CD4-positive, alpha-beta T cell (primary cell): ENCODE results near the gene KIF26A. TPM values are rescaled to one million over a fixed set of nuclear protein-coding genes. Genes with fewer than 3 reads are reported as not detected.

ENCODE experiments used
- ATAC-seq: fragments of 200-7000 bp; cut with Tn5 transposase; one replicate; pipeline ENCODE4 v1.10.0; 2022; ENCODE audit warnings: mild to moderate bottlenecking; ENCODE audit not compliant: poor library complexity
- CTCF ChIA-PET: fragments of 350-600 bp; sonication (Branson Sonifier 250); formaldehyde crosslinking; loops from one replicate; lab custom pipeline; 2021; ENCODE audit warnings: antibody characterized with exemption, inconsistent platforms; lab: Charles Lee
- POLR2A ChIA-PET: fragments of 350-600 bp; sonication (Branson Sonifier 250); formaldehyde crosslinking; loops from one replicate; lab custom pipeline; 2021; ENCODE audit warnings: antibody characterized with exemption, inconsistent platforms; lab: Charles Lee
- DNase-seq, 14 experiments: peaks; one replicate each; pipeline ENCODE4 v3.0.0-alpha.2; 2013 to 2020; ENCODE audit warnings: mixed read lengths in 2 of 14
- H3K27ac ChIP-seq, 2 donors: one replicate each; pipeline versions ENCODE4 v1.5.1 to v1.7.0; 2013; ENCODE audit warnings: low read length in 2 of 2, low read depth in 1 of 2, mild to moderate bottlenecking in 1 of 2
- H3K27me3 ChIP-seq, 2 experiments: 1 replicate in 1 of 2; 2 replicates in 1 of 2; pipeline versions ENCODE4 v1.6.1 to v1.7.0; 2013; ENCODE audit warnings: low read length in 2 of 2, control low read depth in 1 of 2, mild to moderate bottlenecking in 1 of 2, moderate library complexity in 1 of 2; ENCODE audit not compliant: insufficient read depth in 2 of 2, control insufficient read depth in 1 of 2
- H3K36me3 ChIP-seq: one replicate; pipeline ENCODE4 v1.6.1; 2013; ENCODE audit warnings: low read length, control low read depth; ENCODE audit not compliant: insufficient read depth
- H3K4me1 ChIP-seq: one replicate; pipeline ENCODE4 v1.6.1; 2013; ENCODE audit warnings: low read length, control low read depth; ENCODE audit not compliant: insufficient read depth
- H3K4me3 ChIP-seq: one replicate; pipeline ENCODE4 v1.5.1; 2013; ENCODE audit warnings: mild to moderate bottlenecking, low read length, moderate library complexity
- H3K9me3 ChIP-seq, 2 experiments: 1 replicate in 1 of 2; 2 replicates in 1 of 2; pipeline versions ENCODE4 v1.6.1 to v1.7.0; 2013; ENCODE audit warnings: low read length in 2 of 2, mild to moderate bottlenecking in 2 of 2, control low read depth in 1 of 2, moderate library complexity in 1 of 2; ENCODE audit not compliant: control insufficient read depth in 1 of 2, insufficient read depth in 1 of 2
- H3K27ac Mint-ChIP-seq: one replicate; pipeline ENCODE4 v1.8.0; 2020; ENCODE audit warnings: mixed read lengths
- H3K27me3 Mint-ChIP-seq: one replicate; pipeline ENCODE4 v1.8.0; 2021; ENCODE audit warnings: mixed read lengths
- H3K36me3 Mint-ChIP-seq: one replicate; pipeline ENCODE4 v1.8.0; 2021; ENCODE audit warnings: low read depth, mixed read lengths
- H3K4me1 Mint-ChIP-seq: one replicate; pipeline ENCODE4 v1.8.0; 2021; ENCODE audit warnings: low read depth, mixed read lengths
- H3K4me3 Mint-ChIP-seq: one replicate; pipeline ENCODE4 v1.8.0; 2020; ENCODE audit warnings: mild to moderate bottlenecking, mixed read lengths
- H3K9me3 Mint-ChIP-seq: one replicate; pipeline ENCODE4 v1.8.0; 2020; ENCODE audit warnings: mixed read lengths
- CTCF ChIP-seq: fragments of 200-600 bp; IDR thresholded peaks from one replicate; pipeline ENCODE4 v1.8.0; 2022; ENCODE audit warnings: antibody characterized with exemption, mild to moderate bottlenecking
- intact Hi-C, 2 experiments: fragments of 100-400 bp; cut with DNase I in 1 of 2; cut with micrococcal nuclease in 1 of 2; formaldehyde crosslinking; loops; one replicate each; pipeline versions ENCODE4 v1.15.1 to v1.9.0; 2023 to 2025; cut with DNase I, micrococcal nuclease
- total RNA-seq, 174 experiments: library from RNA in 2 of 174; stranded (reverse) in 2 of 174; gene quantifications; one replicate each; pipeline ENCODE4 v1.2.3 and lab custom pipeline; 2021 to 2026

KIF26A gene
- total RNA-seq, 2 experiments from 2014 or later = 0.25 to 0.31 TPM

- Histone ChIP-seq H3K27me3 (peaks cover 7 to 8% of the 10 kb centered on the region in 2 experiments), H3K4me1 (peaks cover 5% of the 10 kb centered on the region), H3K4me3 (no peak overlapping the region), H3K36me3 (no peaks in the 10 kb centered on the region), H3K9me3 (peaks cover 0 to 9% of the 10 kb centered on the region in 2 experiments), H3K27ac (no peak overlapping the region)
- ChIA-PET POLR2A (no interaction called here), CTCF (no interaction called here)
- H3K9me3 Mint-ChIP-seq = no peaks in the 10 kb centered on the region
- peaks cover 11% of the 10 kb centered on the region for H3K27me3 Mint-ChIP-seq
- no peak overlapping the region for H3K27ac Mint-ChIP-seq
- H3K4me1 Mint-ChIP-seq = no peaks in the 10 kb centered on the region
- intact Hi-C loops = no loop called here
- TF ChIP-seq CTCF = no peak
- H3K4me3 Mint-ChIP-seq = no peak overlapping the region
- no peaks in the 10 kb centered on the region for H3K36me3 Mint-ChIP-seq
- DNase-seq = peak in 1 of 14 experiments; percentile 3
- no peak for ATAC-seq
These were observed 6.8 kb downstream of the KIF26A start for GRCh38 chr14:104144911-104145825.

- Mint-ChIP-seq H3K4me3 (no peak overlapping the region), H3K4me1 (no peaks in the 10 kb centered on the region), H3K9me3 (no peaks in the 10 kb centered on the region), H3K36me3 (no peaks in the 10 kb centered on the region), H3K27ac (no peak overlapping the region), H3K27me3 (peaks cover 2% of the 10 kb centered on the region)
- no peak overlapping the region for H3K4me3 ChIP-seq
- H3K36me3 ChIP-seq = no peaks in the 10 kb centered on the region
- peak in 1 of 14 experiments; percentile 1 for DNase-seq
- POLR2A ChIA-PET = no interaction called here
- no peak for TF ChIP-seq CTCF
- H3K9me3 ChIP-seq = peaks cover 0 to 9% of the 10 kb centered on the region in 2 experiments
- ATAC-seq = no peak
- intact Hi-C loops = no loop called here
- H3K27me3 ChIP-seq = peaks cover 0 to 4% of the 10 kb centered on the region in 2 experiments
- CTCF ChIA-PET = no interaction called here
- H3K4me1 ChIP-seq = peaks cover 5% of the 10 kb centered on the region
- no peak overlapping the region for H3K27ac ChIP-seq
These were observed 7.6 kb downstream of the KIF26A start for GRCh38 chr14:104145826-104146601.

GRCh38 chr14:104146651-104147345 is 8.4 kb downstream of the KIF26A start:
- DNase-seq (peak in 1 of 14 experiments; percentile 2), ATAC-seq (no peak)
- no peaks in the 10 kb centered on the region for H3K4me1 Mint-ChIP-seq
- H3K27ac Mint-ChIP-seq = no peak overlapping the region
- H3K27me3 Mint-ChIP-seq = no peaks in the 10 kb centered on the region
- Histone ChIP-seq H3K27ac (no peak overlapping the region), H3K9me3 (peaks cover 0 to 9% of the 10 kb centered on the region in 2 experiments), H3K36me3 (no peaks in the 10 kb centered on the region), H3K4me1 (peaks cover 5% of the 10 kb centered on the region), H3K4me3 (no peak overlapping the region), H3K27me3 (peaks cover 0 to 4% of the 10 kb centered on the region in 2 experiments)
- H3K36me3 Mint-ChIP-seq = no peaks in the 10 kb centered on the region
- TF ChIP-seq CTCF = no peak
- ChIA-PET CTCF (no interaction called here), POLR2A (no interaction called here)
- H3K9me3 Mint-ChIP-seq = no peaks in the 10 kb centered on the region
- no peak overlapping the region for H3K4me3 Mint-ChIP-seq
- intact Hi-C loops = no loop called here
